HepG2 (cell line): Measurements from ENCODE around the gene TAF1D. TPM values are rescaled to one million over a fixed set of nuclear protein-coding genes. Genes with fewer than 3 reads are reported as not detected.

Experiments used
- PTBP1 ChIP-seq: fragments of 200-400 bp; formaldehyde crosslinking; IDR thresholded peaks from 2 replicates; pipeline ENCODE4 v1.6.1; 2018; ENCODE audit warnings: low read length, low read depth; ENCODE audit not compliant: poor library complexity, severe bottlenecking
- SAP130 ChIP-seq: IDR thresholded peaks from 2 replicates; pipeline ENCODE4 v1.6.1; 2016; ENCODE audit warnings: low read depth
- ZEB1 ChIP-seq: IDR thresholded peaks from 2 replicates; pipeline ENCODE4 v1.6.1; 2012; ENCODE audit warnings: mild to moderate bottlenecking, low read depth, inconsistent platforms; ENCODE audit not compliant: insufficient replicate concordance
- polyA plus RNA-seq, 8 experiments: library from polyadenylated mRNA; depleted of rRNA in 3 of 8; stranded (reverse) in 7 of 8; unstranded in 1 of 8; fragments of >200 nt; fragmentation: Illumina TruSeq in 4 of 8; extraction: Trizol in 4 of 8; gene quantifications; 2 replicates each; pipeline versions ENCODE4 v1.2.1 to v1.2.3, GENCODE V29; 2011 to 2016; ENCODE audit warnings: low read depth in 4 of 8, missing spikeins in 1 of 8, mixed read lengths in 1 of 8; ENCODE audit not compliant: insufficient read depth in 1 of 8
- total RNA-seq, 5 experiments: library from RNA; depleted of rRNA; stranded (reverse); fragments of >200 nt; fragmentation: Illumina TruSeq; extraction: Trizol; gene quantifications; 2 replicates each; pipeline ENCODE4 v1.2.3, GENCODE V29; 2016; ENCODE audit warnings: low read depth in 1 of 5
- TF ChIP-seq, protein P1 (sequence below): sonication (generic); formaldehyde crosslinking; IDR thresholded peaks from 2 replicates; pipeline ENCODE4 v1.4.0; 2020; ENCODE audit warnings: missing genetic modification reagents
- TF ChIP-seq, protein P2 (sequence below): sonication (generic); formaldehyde crosslinking; IDR thresholded peaks from 2 replicates; pipeline ENCODE4 v1.8.0; 2022; ENCODE audit warnings: mild to moderate bottlenecking, missing genetic modification reagents; ENCODE audit not compliant: insufficient replicate concordance
- TF ChIP-seq, protein P3 (sequence below), 2 experiments: IDR thresholded peaks; 2 replicates each; pipeline ENCODE4 v1.6.1; 2011 to 2012; ENCODE audit warnings: low read length in 2 of 2, borderline replicate concordance in 1 of 2, low read depth in 1 of 2, mild to moderate bottlenecking in 1 of 2, moderate library complexity in 1 of 2

TAF1D gene
- total and polyA plus RNA-seq, 2 of the 13 experiments (the other 11 are each of a cell fraction or from before 2014, with no cell fraction given), result 132 to 207 TPM

DNA sequence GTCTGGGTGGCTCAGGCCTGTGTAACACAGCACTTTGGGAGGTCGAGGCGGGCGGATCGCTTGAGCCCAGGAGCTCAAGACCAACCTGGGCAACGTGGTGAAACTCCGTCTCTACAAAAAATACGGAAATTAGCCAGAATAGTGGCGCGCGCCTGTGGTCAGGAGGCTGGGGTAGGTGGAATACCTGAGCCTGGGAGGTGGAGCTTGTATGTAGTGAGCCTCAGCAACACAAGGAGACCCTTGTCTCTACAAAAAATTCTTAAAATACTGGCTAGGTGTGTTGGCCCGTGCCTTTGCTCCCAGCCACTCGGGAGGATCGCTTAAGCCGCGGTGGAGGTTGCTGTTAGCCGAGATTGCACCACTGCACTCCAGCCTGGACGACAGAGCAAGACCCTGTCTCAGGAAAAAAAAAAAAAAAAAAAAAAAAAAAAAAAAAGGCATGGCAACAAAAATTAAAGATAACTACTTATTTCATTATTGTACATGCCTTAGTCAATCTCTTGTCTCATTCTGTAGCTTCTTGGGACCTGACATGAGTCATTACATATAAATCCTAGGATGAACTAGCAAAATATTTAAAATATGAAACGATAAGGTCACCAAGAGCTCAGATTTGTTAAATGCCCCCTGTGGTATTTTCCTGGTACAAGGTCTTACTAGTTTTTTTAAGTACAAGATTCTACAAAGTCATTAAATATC lies 1.1 kb downstream of the TAF1D start (continued):
- TF ChIP-seq, protein P1, sequence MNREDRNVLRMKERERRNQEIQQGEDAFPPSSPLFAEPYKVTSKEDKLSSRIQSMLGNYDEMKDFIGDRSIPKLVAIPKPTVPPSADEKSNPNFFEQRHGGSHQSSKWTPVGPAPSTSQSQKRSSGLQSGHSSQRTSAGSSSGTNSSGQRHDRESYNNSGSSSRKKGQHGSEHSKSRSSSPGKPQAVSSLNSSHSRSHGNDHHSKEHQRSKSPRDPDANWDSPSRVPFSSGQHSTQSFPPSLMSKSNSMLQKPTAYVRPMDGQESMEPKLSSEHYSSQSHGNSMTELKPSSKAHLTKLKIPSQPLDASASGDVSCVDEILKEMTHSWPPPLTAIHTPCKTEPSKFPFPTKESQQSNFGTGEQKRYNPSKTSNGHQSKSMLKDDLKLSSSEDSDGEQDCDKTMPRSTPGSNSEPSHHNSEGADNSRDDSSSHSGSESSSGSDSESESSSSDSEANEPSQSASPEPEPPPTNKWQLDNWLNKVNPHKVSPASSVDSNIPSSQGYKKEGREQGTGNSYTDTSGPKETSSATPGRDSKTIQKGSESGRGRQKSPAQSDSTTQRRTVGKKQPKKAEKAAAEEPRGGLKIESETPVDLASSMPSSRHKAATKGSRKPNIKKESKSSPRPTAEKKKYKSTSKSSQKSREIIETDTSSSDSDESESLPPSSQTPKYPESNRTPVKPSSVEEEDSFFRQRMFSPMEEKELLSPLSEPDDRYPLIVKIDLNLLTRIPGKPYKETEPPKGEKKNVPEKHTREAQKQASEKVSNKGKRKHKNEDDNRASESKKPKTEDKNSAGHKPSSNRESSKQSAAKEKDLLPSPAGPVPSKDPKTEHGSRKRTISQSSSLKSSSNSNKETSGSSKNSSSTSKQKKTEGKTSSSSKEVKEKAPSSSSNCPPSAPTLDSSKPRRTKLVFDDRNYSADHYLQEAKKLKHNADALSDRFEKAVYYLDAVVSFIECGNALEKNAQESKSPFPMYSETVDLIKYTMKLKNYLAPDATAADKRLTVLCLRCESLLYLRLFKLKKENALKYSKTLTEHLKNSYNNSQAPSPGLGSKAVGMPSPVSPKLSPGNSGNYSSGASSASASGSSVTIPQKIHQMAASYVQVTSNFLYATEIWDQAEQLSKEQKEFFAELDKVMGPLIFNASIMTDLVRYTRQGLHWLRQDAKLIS (CRISPR knock-in tag), result 0 out of 2 replicates have a peak, but pooled peaks have one; percentile 62
- TF ChIP-seq, protein P2, sequence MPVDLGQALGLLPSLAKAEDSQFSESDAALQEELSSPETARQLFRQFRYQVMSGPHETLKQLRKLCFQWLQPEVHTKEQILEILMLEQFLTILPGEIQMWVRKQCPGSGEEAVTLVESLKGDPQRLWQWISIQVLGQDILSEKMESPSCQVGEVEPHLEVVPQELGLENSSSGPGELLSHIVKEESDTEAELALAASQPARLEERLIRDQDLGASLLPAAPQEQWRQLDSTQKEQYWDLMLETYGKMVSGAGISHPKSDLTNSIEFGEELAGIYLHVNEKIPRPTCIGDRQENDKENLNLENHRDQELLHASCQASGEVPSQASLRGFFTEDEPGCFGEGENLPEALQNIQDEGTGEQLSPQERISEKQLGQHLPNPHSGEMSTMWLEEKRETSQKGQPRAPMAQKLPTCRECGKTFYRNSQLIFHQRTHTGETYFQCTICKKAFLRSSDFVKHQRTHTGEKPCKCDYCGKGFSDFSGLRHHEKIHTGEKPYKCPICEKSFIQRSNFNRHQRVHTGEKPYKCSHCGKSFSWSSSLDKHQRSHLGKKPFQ (CRISPR knock-in tag), result no peak
- TF ChIP-seq PTBP1 (no peak), SAP130 (peak; percentile 39), ZEB1 (peak; percentile 50)
- TF ChIP-seq, protein P3, sequence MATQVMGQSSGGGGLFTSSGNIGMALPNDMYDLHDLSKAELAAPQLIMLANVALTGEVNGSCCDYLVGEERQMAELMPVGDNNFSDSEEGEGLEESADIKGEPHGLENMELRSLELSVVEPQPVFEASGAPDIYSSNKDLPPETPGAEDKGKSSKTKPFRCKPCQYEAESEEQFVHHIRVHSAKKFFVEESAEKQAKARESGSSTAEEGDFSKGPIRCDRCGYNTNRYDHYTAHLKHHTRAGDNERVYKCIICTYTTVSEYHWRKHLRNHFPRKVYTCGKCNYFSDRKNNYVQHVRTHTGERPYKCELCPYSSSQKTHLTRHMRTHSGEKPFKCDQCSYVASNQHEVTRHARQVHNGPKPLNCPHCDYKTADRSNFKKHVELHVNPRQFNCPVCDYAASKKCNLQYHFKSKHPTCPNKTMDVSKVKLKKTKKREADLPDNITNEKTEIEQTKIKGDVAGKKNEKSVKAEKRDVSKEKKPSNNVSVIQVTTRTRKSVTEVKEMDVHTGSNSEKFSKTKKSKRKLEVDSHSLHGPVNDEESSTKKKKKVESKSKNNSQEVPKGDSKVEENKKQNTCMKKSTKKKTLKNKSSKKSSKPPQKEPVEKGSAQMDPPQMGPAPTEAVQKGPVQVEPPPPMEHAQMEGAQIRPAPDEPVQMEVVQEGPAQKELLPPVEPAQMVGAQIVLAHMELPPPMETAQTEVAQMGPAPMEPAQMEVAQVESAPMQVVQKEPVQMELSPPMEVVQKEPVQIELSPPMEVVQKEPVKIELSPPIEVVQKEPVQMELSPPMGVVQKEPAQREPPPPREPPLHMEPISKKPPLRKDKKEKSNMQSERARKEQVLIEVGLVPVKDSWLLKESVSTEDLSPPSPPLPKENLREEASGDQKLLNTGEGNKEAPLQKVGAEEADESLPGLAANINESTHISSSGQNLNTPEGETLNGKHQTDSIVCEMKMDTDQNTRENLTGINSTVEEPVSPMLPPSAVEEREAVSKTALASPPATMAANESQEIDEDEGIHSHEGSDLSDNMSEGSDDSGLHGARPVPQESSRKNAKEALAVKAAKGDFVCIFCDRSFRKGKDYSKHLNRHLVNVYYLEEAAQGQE (IDR thresholded peaks at IDR 0.05; ENCODE audit: borderline replicate concordance in 1 of 2, low read depth in 1 of 2, low read length in 2 of 2), result 0 out of 4 replicates have a peak, but pooled peaks of 1 of the 2 experiments have one; percentile 20
- TF ChIP-seq, all 625 proteins: peak for 9
